Right kidney (tissue), 1 donor: ENCODE results near the gene KRAS.

Experiments used
- DNase-seq: peaks from one replicate; pipeline ENCODE4 v3.0.0-alpha.2; 2016

The KRAS gene

GRCh38 chr12:25197608-25198007 lies 53.1 kb downstream of the KRAS start:
- DNase-seq = no peak

DNA sequence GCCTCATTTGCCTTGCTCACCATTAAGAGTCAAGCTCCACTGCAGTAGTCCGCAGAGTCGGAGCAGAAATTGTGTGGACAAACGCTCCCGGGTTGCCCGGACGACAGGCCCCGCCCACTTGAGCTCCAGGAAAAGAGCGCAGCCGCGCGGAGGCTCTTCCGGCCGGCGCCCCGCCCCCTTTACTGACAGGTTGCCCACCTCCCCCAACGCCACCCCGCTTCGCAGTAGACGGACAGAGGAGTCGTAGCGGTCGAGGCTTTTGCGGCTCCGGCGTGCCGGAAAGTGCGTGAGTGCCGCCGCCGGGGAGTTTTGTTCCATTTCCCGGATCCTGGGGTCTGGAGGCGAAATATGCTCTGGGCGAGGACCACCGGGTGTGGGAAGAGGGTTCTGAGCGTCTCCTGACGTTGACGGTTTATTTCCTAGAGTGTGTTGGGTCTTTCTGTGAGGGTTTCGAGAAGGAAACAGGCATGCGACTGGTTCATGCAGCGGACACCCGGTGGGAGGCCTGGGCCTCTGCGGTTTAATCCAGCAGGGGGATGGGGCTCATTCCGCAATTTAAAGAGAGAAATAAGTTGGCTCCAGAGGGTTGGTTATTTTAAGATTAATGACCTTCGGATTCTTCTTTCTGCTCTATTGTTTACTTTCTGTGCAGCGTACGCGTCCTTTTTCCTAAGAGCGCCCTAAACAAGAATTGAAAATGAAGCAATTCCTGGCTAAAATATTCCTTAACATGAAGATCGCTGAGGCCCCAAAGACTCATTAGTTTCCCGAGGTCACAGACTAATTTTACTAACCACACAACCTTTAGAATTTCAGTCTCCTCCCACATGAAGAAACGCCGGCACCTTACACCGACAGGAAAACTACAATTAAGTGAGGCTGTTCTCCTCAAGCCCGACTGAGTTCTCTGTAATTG lies 55.4 kb downstream of the KRAS start, which contains the start of the genes DNAI7 and ETFRF1:
TSS of gene DNAI7 (minus strand) at position 105 of the 916 bp plus-strand sequence. CDS start at position 23, 82 bp downstream.
TSS of gene ETFRF1 (plus strand) at position 182 of the 916 bp plus-strand sequence. CDS start 8,720 bp downstream, outside the sequence.
- peak; percentile 89 for DNase-seq

DNA sequence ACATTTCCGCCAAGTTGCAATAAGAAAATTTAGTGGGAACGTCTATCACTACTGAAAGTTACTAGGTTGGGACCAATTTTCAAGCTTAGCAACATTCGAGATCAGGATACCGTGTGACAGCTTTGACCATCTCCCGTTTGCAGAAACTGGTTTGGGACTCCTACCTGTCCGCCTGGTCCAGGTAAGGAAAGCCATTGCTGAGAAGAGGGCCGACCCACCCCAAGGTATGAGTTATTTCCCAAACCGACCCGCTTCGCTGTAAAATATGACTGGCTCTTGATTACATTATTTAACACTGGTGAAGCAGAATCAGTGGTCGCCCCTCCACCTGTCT lies 56.0 kb downstream of the KRAS start:
- no peak for DNase-seq

GRCh38 chr12:25194214-25194613 lies 56.5 kb downstream of the KRAS start:
- no peak for DNase-seq

DNA sequence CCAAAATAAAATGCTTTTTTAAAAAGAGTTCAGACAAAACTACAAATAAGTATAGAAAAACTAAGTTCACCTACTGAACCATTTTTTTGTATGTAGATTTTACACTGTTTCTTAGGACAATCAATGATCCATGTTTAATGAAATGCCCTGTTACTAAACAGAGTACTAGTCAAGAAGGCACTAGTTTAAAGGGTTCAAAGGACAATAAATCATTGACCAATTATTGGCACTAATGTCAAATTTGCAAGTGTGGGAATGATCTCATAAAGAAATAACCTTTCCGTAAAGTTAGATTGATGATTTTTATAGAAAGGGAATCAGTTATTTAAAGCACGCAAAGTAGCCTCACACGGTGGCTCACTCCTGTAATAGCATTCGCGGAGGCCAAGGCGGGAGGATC lies 59.9 kb downstream of the KRAS start:
- no peak for DNase-seq

GRCh38 chr12:25189656-25190055 lies 61.1 kb downstream of the KRAS start:
- DNase-seq = no peak

DNA sequence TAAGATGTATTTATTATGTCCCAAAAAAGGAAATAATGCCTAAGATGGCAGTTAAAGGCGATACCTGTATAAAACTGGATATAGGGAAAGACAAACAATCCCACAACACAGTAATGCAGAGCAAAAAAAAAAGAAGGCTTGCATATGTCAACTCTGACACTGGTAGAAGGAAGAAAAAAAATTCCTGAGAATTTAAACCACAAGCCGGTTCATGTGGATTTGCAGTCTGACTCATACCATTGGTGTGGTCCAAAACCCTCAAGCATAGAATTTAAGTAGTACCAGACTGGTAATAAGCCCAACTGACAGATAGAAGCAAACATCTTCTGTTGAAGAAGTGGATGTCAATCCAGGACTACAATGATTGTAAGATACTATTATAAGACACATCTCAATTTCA lies 62.9 kb downstream of the KRAS start:
- DNase-seq = no peak

DNA sequence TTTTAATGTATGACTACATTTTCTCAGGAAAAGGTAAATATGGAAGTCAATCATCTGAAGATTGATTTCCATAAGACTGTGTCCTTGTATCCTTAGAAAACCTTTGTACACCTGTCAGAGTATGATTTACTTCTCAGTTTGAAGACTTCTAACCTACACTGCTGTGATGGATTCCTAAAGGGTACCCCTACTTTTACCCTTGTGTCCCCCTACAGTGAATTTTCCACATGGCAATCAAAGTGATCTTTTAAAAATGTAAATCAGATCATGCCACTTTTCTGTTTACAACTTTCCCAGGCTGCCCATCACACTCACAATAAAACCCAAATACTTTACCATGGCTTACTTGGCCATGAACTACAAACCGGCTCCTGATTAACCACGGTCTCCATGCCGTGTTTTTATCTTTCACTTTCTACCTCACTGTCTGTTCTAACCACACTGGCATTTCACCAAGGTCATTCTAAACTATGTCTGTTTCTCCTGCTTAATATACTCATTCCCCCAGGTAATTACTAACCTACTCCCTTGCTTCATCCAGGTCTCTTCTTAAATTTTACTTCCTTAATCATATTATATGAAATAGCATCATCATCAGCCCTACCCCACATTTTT lies 63.8 kb downstream of the KRAS start:
- no peak for DNase-seq

GRCh38 chr12:25186038-25186787 lies 64.5 kb downstream of the KRAS start:
- no peak for DNase-seq

- no peak for DNase-seq
Measured at GRCh38 chr12:25184132-25184531, 66.6 kb downstream of the KRAS start.

GRCh38 chr12:25182765-25183164 lies 68.0 kb downstream of the KRAS start:
- DNase-seq = no peak

DNA sequence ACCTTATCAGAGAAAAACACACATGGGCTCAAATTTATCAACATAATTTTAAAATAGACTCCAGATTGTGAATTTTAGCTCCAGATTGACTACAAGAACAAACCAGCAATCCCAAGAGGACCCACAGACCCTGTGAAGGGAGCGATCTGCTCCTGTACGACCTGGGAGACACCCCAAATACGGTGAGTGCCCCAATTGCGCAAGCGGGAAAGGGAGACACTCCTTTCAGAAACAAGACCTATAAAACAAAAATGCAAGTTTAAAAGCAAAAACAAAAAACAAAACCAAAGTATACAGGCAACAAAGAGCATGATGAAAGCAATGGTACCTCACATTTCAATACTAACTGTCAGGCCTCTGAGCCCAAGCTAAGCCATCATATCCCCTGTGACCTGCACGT lies 87.9 kb downstream of the KRAS start:
- DNase-seq = no peak

DNA sequence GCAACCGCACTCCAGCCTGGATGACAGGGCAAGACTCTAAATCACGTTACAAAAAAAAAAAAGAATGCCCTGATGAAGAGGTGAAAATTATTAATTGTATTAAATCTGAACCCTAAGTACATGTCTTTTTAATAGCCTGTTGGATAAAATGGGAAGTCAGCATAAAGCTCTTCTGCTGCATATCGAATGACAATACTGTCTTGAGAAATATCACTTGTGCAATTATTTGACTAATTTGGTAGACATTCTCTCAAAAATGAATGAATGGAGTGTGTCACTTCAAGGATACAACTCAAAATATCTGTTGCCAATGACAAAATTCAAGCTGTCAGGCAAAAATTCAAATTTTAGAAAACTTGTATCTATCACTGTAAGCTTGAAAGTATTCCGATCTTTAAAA lies 94.7 kb downstream of the KRAS start:
- no peak for DNase-seq

- DNase-seq = no peak
Measured at GRCh38 chr12:25155022-25155576, 95.6 kb downstream of the KRAS start.
